GM21717 (cell line): ENCODE measurements around the gene SH2B2.
"Not testable (repeated sequence)": the region's sequence is repeated elsewhere in the genome, so short reads cannot be mapped to it uniquely, and the experiment has no call there.

ENCODE experiments used
- ATAC-seq: cut with Tn5 transposase; IDR thresholded peaks from one replicate; pipeline ENCODE4 v1.9.1; 2021; ENCODE audit warnings: mild to moderate bottlenecking, moderate library complexity; ENCODE audit not compliant: unreplicated experiment

The SH2B2 gene

GRCh38 chr7:102327183-102327582, 40.5 kb downstream of the SH2B2 start:
- ATAC-seq = not testable (repeated sequence)

GRCh38 chr7:102328863-102329262, 42.2 kb downstream of the SH2B2 start:
- not testable (repeated sequence) for ATAC-seq

GRCh38 chr7:102329366-102329765, 42.7 kb downstream of the SH2B2 start:
- not testable (repeated sequence) for ATAC-seq

GRCh38 chr7:102330666-102331460, 44.2 kb downstream of the SH2B2 start:
- ATAC-seq = not testable (repeated sequence)

GRCh38 chr7:102335574-102335973, 48.9 kb downstream of the SH2B2 start:
- not testable (repeated sequence) for ATAC-seq

GRCh38 chr7:102337002-102337401, 50.3 kb downstream of the SH2B2 start:
- ATAC-seq = not testable (repeated sequence)

GRCh38 chr7:102337420-102337819, 50.8 kb downstream of the SH2B2 start:
- not testable (repeated sequence) for ATAC-seq

- not testable (repeated sequence) for ATAC-seq
Observed at GRCh38 chr7:102340599-102341368, 54.1 kb downstream of the SH2B2 start.

- not testable (repeated sequence) for ATAC-seq
Observed at GRCh38 chr7:102346983-102347382, 60.3 kb downstream of the SH2B2 start.

- ATAC-seq = not testable (repeated sequence)
Observed at GRCh38 chr7:102356344-102356743, 69.7 kb downstream of the SH2B2 start, which contains the start of gene SPDYE6. SPDYE6 (minus strand) TSS chr7:102356444; CDS start chr7:102356023, 421 bp downstream.

- peak; percentile 99 for ATAC-seq
Observed at GRCh38 chr7:102363549-102364393, 77.1 kb downstream of the SH2B2 start.

- ATAC-seq = not testable (repeated sequence)
Observed at GRCh38 chr7:102364394-102364886, 77.8 kb downstream of the SH2B2 start.

GRCh38 chr7:102365390-102365789, 78.7 kb downstream of the SH2B2 start:
- not testable (repeated sequence) for ATAC-seq

- ATAC-seq = not testable (repeated sequence)
Observed at GRCh38 chr7:102370038-102370437, 83.4 kb downstream of the SH2B2 start.
